Natural killer cell (primary cell): ENCODE measurements around the gene FBXW4. TPM values are rescaled to one million over a fixed set of nuclear protein-coding genes. Genes with fewer than 3 reads are reported as not detected.
A peak's percentile ranks its signal among the peaks of the same experiment; 100 is the strongest.

Experiments
- ATAC-seq, 3 donors: fragments of 150-1000 bp in 2 of 3; fragments of 200-7000 bp in 1 of 3; cut with Tn5 transposase; 1 replicate in 1 of 3; 2 replicates in 2 of 3; pipeline ENCODE4 v1.10.0; 2021; ENCODE audit warnings: mild to moderate bottlenecking in 2 of 3, moderate library complexity in 2 of 3
- DNase-seq, 2 donors: peaks; one replicate each; pipeline versions ENCODE4 v3.0.0 to v3.0.0-alpha.2; 2013 to 2021; ENCODE audit warnings: mixed read lengths in 1 of 2
- H3K27ac ChIP-seq: one replicate; pipeline ENCODE4 v1.5.1; 2013; ENCODE audit warnings: mild to moderate bottlenecking, low read length
- H3K27me3 ChIP-seq: one replicate; pipeline ENCODE4 v1.6.1; 2013; ENCODE audit warnings: low read length; ENCODE audit not compliant: control insufficient read depth, insufficient read depth
- H3K36me3 ChIP-seq: one replicate; pipeline ENCODE4 v1.6.1; 2013; ENCODE audit warnings: low read length; ENCODE audit not compliant: control insufficient read depth, insufficient read depth
- H3K4me1 ChIP-seq: one replicate; pipeline ENCODE4 v1.6.1; 2013; ENCODE audit warnings: low read length; ENCODE audit not compliant: control insufficient read depth, insufficient read depth
- H3K4me3 ChIP-seq: one replicate; pipeline ENCODE4 v1.5.1; 2013; ENCODE audit warnings: low read length
- H3K9me3 ChIP-seq: one replicate; pipeline ENCODE4 v1.6.1; 2013; ENCODE audit warnings: low read length; ENCODE audit not compliant: control insufficient read depth, insufficient read depth
- H3K27ac Mint-ChIP-seq, 2 donors: one replicate each; pipeline ENCODE4 v1.8.0; 2022; ENCODE audit warnings: mild to moderate bottlenecking in 2 of 2, mixed read lengths in 2 of 2, moderate library complexity in 1 of 2
- H3K27me3 Mint-ChIP-seq, 2 donors: one replicate each; pipeline ENCODE4 v1.8.0; 2022; ENCODE audit warnings: low read depth in 2 of 2, mixed read lengths in 2 of 2
- H3K36me3 Mint-ChIP-seq: one replicate; pipeline ENCODE4 v1.8.0; 2022; ENCODE audit warnings: mixed read lengths
- H3K4me1 Mint-ChIP-seq, 2 donors: one replicate each; pipeline ENCODE4 v1.8.0; 2022; ENCODE audit warnings: mixed read lengths in 2 of 2
- H3K4me3 Mint-ChIP-seq: one replicate; pipeline ENCODE4 v1.8.0; 2022; ENCODE audit warnings: mild to moderate bottlenecking, moderate library complexity, mixed read lengths
- H3K9me3 Mint-ChIP-seq, 2 donors: one replicate each; pipeline ENCODE4 v1.8.0; 2022; ENCODE audit warnings: mixed read lengths in 2 of 2
- WGBS: methylation state at CpG from one replicate; pipeline ENCODE4 v1.1.7; 2013; ENCODE audit warnings: missing lambda C conversion rate; ENCODE audit not compliant: insufficient coverage; 5-methylcytosine and 5-hydroxymethylcytosine counted together
- intact Hi-C: fragments of 100-400 bp; cut with micrococcal nuclease; formaldehyde crosslinking; loops from one replicate; pipeline ENCODE4 v1.14.2; 2022
- total RNA-seq, 4 donors: library from RNA; stranded (reverse); fragments of 120-200 nt in 1 of 4; gene quantifications; one replicate each; pipeline versions ENCODE4 v1.2.3 to v1.2.4, GENCODE V29; 2013 to 2022
- TF ChIP-seq, protein P1 (sequence below): fragments of 200-600 bp; IDR thresholded peaks from one replicate; pipeline ENCODE4 v1.8.0; 2022; ENCODE audit warnings: antibody characterized with exemption

Gene FBXW4
- total RNA-seq, 3 donors from 2014 or later (not counting 1 experiment from before 2014, with no cell fraction given): 85.9 to 106 (median 91.9) TPM

DNA sequence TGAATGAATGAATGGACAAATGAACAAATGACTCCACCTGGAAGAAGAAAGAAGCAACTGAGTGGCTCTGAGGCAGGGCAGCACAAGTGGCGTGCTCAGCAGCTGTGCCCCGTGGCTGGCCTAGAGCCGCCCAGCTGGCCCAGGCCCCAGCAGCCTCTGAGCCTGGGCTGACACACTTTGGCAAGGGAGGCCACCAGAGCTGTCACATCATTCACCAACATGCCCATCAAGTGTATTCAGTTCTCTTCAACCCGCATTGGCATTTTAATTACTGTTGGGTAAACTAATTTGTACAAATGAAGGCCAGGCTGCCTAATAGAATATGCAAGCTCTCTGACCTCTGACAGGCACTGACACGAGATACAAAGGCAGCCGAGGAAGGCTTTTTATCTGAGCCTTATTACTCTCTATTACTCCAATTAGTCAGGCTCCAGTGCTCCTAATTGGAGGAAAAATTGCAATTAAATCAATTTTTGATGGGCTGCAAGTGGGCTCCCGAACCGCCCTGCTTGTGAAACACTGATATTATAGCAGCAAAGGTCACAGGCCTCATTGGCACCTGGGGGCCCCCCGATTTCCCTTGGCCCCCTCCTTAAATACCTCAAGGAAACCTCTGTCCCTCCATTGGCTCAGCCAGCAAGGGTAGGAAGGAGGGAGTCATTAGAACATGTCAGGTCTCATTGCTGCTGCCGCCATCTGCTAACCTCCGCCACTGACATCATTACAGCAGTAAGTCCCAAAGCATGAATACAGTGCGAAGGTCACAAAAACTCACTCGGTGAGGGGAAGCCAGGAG lies 64.9 kb downstream of the FBXW4 start:
- Mint-ChIP-seq H3K4me3 (no peak overlapping the region), H3K9me3 (no peaks in the 10 kb centered on the region), H3K4me1 (peaks cover 34 to 53% of the 10 kb centered on the region in 2 donors), H3K36me3 (no peaks in the 10 kb centered on the region), H3K27me3 (no peaks in the 10 kb centered on the region), H3K27ac (no peak overlapping the region)
- Histone ChIP-seq H3K36me3 (peaks cover 25% of the 10 kb centered on the region), H3K27me3 (no peaks in the 10 kb centered on the region), H3K27ac (no peak overlapping the region), H3K4me3 (no peak overlapping the region), H3K4me1 (no peaks in the 10 kb centered on the region), H3K9me3 (no peaks in the 10 kb centered on the region)
- 98% methylated on average over 13 of the region's 13 CpGs for WGBS
- intact Hi-C loops: no loop called here
- TF ChIP-seq, protein P1, sequence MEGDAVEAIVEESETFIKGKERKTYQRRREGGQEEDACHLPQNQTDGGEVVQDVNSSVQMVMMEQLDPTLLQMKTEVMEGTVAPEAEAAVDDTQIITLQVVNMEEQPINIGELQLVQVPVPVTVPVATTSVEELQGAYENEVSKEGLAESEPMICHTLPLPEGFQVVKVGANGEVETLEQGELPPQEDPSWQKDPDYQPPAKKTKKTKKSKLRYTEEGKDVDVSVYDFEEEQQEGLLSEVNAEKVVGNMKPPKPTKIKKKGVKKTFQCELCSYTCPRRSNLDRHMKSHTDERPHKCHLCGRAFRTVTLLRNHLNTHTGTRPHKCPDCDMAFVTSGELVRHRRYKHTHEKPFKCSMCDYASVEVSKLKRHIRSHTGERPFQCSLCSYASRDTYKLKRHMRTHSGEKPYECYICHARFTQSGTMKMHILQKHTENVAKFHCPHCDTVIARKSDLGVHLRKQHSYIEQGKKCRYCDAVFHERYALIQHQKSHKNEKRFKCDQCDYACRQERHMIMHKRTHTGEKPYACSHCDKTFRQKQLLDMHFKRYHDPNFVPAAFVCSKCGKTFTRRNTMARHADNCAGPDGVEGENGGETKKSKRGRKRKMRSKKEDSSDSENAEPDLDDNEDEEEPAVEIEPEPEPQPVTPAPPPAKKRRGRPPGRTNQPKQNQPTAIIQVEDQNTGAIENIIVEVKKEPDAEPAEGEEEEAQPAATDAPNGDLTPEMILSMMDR: no peak
- ATAC-seq (no peak), DNase-seq (no peak)

DNA sequence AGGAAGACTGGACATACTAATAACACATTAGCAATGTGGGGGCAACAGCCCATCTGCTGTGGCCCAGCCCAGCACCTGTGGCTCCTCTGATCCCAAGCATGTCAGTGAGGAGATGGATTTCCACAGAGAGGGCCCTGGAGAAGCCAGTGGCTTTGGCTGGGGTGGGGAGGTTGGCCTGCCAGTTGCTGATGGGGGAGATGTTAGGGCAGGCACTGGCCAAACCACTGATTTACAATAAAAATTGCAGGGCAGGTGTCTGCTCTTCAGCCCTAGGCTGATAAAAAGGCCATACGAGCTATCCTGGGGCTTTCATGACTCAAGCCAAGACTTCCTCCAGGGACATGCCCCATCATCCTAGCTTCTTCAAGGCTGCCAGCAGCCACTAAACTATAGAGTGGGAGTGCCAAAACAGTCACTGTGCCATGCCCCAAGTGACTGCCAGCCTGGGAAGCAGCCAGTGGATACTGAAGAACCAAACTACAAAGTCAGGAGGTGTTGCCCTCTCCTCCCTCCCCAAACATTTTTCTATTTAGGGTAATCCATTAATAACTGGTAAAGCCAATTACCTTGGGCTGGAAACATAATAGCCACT lies 69.1 kb downstream of the FBXW4 start:
- H3K4me1 Mint-ChIP-seq: peaks cover 26 to 39% of the 10 kb centered on the region in 2 donors
- H3K27ac Mint-ChIP-seq: peak overlapping the region; percentile 18 to 79
- H3K4me3 Mint-ChIP-seq: no peak overlapping the region
- peaks cover 8% of the 10 kb centered on the region for H3K36me3 Mint-ChIP-seq
- no peaks in the 10 kb centered on the region for H3K27me3 Mint-ChIP-seq
- H3K4me3 ChIP-seq: no peak overlapping the region
- intact Hi-C loops: no loop called here
- no peak overlapping the region for H3K27ac ChIP-seq
- TF ChIP-seq, protein P1: no peak
- DNase-seq (no peak), ATAC-seq (no peak)
- H3K9me3 ChIP-seq: no peaks in the 10 kb centered on the region
- no peaks in the 10 kb centered on the region for H3K9me3 Mint-ChIP-seq
- 93% methylated on average over 1 of the region's 1 CpG for WGBS
- peaks cover 46% of the 10 kb centered on the region for H3K36me3 ChIP-seq
- H3K27me3 ChIP-seq: no peaks in the 10 kb centered on the region
- no peaks in the 10 kb centered on the region for H3K4me1 ChIP-seq

DNA sequence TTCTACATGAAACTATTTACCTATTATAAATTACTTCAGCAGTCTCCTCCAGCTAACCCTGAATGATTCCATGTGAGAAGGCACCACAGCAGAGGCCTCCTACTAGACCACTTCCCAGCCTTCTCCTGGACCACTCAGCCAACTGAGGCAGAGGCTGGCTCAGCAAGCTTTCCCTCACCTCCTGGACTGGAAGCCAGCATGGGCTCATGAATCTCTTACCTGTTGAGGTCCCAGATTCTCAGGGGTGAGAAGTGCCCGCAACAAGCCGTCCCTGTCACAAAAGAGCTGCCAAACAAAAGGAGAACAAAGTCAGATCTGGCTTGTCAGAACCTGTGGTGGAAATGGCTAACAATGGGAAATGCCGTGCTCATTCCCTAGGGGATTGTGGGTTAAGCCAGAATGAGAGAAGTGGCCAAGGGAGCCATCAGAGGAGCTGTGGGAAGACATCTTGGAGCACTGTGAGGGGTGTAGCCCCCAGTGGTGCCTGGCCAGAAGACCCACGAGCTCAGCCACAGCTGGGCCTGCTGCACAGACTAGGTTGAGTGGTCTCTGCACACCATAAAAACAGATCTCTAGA lies 70.4 kb downstream of the FBXW4 start:
- ATAC-seq (no peak), DNase-seq (no peak)
- intact Hi-C loops: no loop called here
- H3K9me3 Mint-ChIP-seq: no peaks in the 10 kb centered on the region
- H3K9me3 ChIP-seq: no peaks in the 10 kb centered on the region
- WGBS: 81% methylated on average over 4 of the region's 4 CpGs
- no peaks in the 10 kb centered on the region for H3K4me1 ChIP-seq
- H3K4me3 ChIP-seq: no peak overlapping the region
- H3K27ac ChIP-seq: no peak overlapping the region
- H3K4me1 Mint-ChIP-seq: peaks cover 20 to 30% of the 10 kb centered on the region in 2 donors
- peaks cover 8% of the 10 kb centered on the region for H3K36me3 Mint-ChIP-seq
- no peak overlapping the region for H3K4me3 Mint-ChIP-seq
- H3K36me3 ChIP-seq: peaks cover 50% of the 10 kb centered on the region
- TF ChIP-seq, protein P1: no peak
- H3K27ac Mint-ChIP-seq: peak overlapping the region; percentile 54 to 79
- no peaks in the 10 kb centered on the region for H3K27me3 ChIP-seq
- no peaks in the 10 kb centered on the region for H3K27me3 Mint-ChIP-seq
